Measurements from ENCODE around the gene EPHB3. TPM values are rescaled to one million over a fixed set of nuclear protein-coding genes. Genes with fewer than 3 reads are reported as not detected.

Gene EPHB3
- total and polyA plus RNA-seq, 7 donors = 1.6 to 20.2 (median 1.9) TPM

- H3K36me3 ChIP-seq = peaks cover 0 to 8% (median 4%) of the 10 kb centered on the region in 4 donors
- H3K4me1 ChIP-seq = peaks cover 0 to 75% (median 55%) of the 10 kb centered on the region in 4 donors
- no peaks in the 10 kb centered on the region for H3K9me3 ChIP-seq
- intact Hi-C loops (cut with DNase I) = no loop called here
- H3K4me3 ChIP-seq = peak overlapping the region; percentile 40 to 64 (median 59)
- TF ChIP-seq POLR2AphosphoS5 (IDR thresholded peaks at IDR 0.05) (no peak), EP300 (IDR thresholded peaks at IDR 0.05) (no peak), POLR2A (IDR thresholded peaks at IDR 0.05) (no peak), CTCF (IDR thresholded peaks at IDR 0.05) (no peak)
- DNase-seq = no peak
- WGBS, 2 donors = 2 to 11% methylated on average over 16 of the region's 16 CpGs
- H3K27ac ChIP-seq = peak overlapping the region; percentile 79 to 89 (median 79)
- no peaks in the 10 kb centered on the region for H3K27me3 ChIP-seq
These were observed 7.0 kb downstream of the EPHB3 start for GRCh38 chr3:184568560-184568923.

- WGBS, 2 donors = 3 to 6% methylated on average over 68 of the region's 68 CpGs
- H3K27me3 ChIP-seq = no peaks in the 10 kb centered on the region
- intact Hi-C loops (cut with DNase I) = no loop called here
These were observed 7.6 kb downstream of the EPHB3 start for GRCh38 chr3:184568924-184569829.

GRCh38 chr3:184570035-184570434 lies 8.4 kb downstream of the EPHB3 start:
- Histone ChIP-seq H3K27ac (peak overlapping the region in 1 of 4 donors; percentile 89), H3K9me3 (no peaks in the 10 kb centered on the region), H3K4me1 (peaks cover 0 to 74% (median 61%) of the 10 kb centered on the region in 4 donors), H3K36me3 (peaks cover 0 to 8% (median 4%) of the 10 kb centered on the region in 4 donors), H3K4me3 (peak overlapping the region in 1 of 4 donors; percentile 60), H3K27me3 (no peaks in the 10 kb centered on the region)
- WGBS, 2 donors = 30 to 69% methylated on average over 3 of the region's 3 CpGs
- no peak for DNase-seq
- intact Hi-C loops (cut with DNase I) = no loop called here
- TF ChIP-seq EP300 (IDR thresholded peaks at IDR 0.05) = no peak
- no peak for TF ChIP-seq CTCF (IDR thresholded peaks at IDR 0.05)
- no peak for TF ChIP-seq POLR2A (IDR thresholded peaks at IDR 0.05)
- no peak for TF ChIP-seq POLR2AphosphoS5 (IDR thresholded peaks at IDR 0.05)

More at GRCh38 chr3:184568924-184569829, 7.6 kb downstream of the EPHB3 start:
- Histone ChIP-seq H3K36me3 (peaks cover 0 to 8% (median 4%) of the 10 kb centered on the region in 4 donors), H3K4me1 (peaks cover 0 to 75% (median 58%) of the 10 kb centered on the region in 4 donors), H3K9me3 (no peaks in the 10 kb centered on the region), H3K27ac (peak overlapping the region; percentile 79 to 89 (median 79)), H3K4me3 (peak overlapping the region; percentile 40 to 64 (median 59))
- TF ChIP-seq CTCF (IDR thresholded peaks at IDR 0.05) = no peak
- TF ChIP-seq POLR2A (IDR thresholded peaks at IDR 0.05) = no peak
- TF ChIP-seq EP300 (IDR thresholded peaks at IDR 0.05) = no peak
- peak; percentile 13 to 63 (median 56) for TF ChIP-seq POLR2AphosphoS5 (IDR thresholded peaks at IDR 0.05)
- peak; percentile 95 for DNase-seq

GRCh38 chr3:184570489-184570888 lies 8.9 kb downstream of the EPHB3 start:
- intact Hi-C loops (cut with DNase I) = no loop called here
- DNase-seq = no peak
- 46 to 75% methylated on average over 6 of the region's 6 CpGs for WGBS, 2 donors
- no peak for TF ChIP-seq POLR2AphosphoS5 (IDR thresholded peaks at IDR 0.05)
- no peak for TF ChIP-seq POLR2A (IDR thresholded peaks at IDR 0.05)
- TF ChIP-seq EP300 (IDR thresholded peaks at IDR 0.05) = no peak
- no peak for TF ChIP-seq CTCF (IDR thresholded peaks at IDR 0.05)
- Histone ChIP-seq H3K9me3 (no peaks in the 10 kb centered on the region), H3K4me1 (peaks cover 0 to 70% (median 57%) of the 10 kb centered on the region in 4 donors), H3K36me3 (peaks cover 0 to 9% (median 4%) of the 10 kb centered on the region in 4 donors), H3K27ac (peak overlapping the region in 1 of 4 donors; percentile 89), H3K4me3 (no peak overlapping the region), H3K27me3 (no peaks in the 10 kb centered on the region)

Data from sigmoid colon (tissue), 7 donors.